HK-2 (cell line): ENCODE measurements around the gene CUX1.
"Not testable (repeated sequence)": the region's sequence is repeated elsewhere in the genome, so short reads cannot be mapped to it uniquely, and the experiment has no call there.

Experiments
- DNase-seq: peaks from one replicate; pipeline ENCODE4 v3.0.0-alpha.2; 2018; ENCODE audit not compliant: unreplicated experiment

Gene CUX1

DNA sequence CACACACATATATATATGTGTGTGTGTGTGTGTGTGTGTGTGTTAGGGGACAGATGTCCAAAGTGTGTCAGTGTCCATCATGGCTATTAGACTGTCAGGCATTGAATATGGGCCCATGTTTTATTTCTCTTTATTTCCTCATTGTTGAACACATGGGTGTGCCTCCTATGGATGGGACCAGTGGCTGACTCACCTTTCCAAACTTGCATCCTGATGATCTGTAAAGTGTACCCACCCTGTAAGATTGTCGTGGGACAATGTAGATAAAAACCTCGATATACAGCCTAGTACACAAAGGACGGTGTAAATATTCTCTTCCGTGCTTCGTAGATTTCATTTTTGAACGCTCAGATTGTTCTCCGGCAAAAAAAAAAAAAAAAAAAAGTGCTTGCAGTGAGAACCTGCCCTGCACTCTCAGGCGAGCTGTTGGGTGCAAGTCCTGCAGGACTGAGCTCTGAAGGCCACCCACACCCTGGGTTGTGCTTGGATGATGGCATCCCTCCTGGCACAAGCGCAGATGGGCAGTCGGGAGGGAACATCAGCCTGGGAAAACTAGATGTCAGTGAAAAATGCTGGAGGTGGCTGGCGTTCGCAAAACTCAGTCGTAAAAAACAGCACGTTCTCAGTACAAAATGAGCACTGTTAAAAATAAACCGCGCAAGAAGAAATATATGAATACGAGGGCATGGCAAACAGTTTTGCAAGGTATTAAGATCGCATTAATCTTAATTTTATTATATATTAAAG, 166.9 kb downstream of the CUX1 start:
- DNase-seq, result no peak

DNA sequence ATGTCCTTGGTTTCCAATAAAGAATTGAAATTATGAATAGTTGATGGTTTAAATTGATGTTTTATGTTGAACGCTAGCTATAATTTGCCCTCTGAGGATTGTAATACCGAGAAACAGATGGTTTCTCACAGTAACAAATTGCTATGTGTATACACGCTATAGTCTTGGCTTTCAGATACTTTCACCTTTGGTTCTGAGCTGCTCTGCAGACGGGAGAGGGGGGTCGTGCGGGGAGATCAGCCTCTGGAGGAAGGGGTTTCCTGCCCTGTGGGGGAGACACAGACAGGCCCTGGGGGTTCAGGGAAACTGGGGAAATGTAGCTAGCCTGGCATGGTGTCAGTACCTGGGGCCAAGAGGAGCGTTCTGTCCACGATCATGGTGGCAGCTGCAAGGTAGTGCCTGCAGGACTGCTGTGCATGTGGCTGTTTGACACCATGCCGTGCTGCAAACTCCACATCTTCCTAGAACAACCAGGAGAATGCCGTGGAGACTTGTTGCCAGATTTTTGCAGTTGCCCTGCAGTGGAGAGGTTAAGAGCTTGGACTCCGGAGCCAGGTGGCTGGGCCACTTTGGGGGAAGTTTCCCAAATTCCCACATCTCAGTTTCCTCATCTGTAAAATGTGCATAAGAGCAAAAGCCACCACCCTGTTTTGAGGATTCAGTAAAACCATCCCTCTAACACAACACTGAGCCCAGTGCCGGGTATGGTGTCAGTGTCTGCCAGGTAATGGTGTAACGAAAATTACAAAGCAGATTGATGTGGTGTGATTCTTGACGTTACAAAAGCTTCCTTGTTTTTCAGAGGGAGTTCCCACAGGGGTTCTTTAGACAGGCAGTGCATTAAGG, 167.9 kb downstream of the CUX1 start:
- no peak for DNase-seq

DNA sequence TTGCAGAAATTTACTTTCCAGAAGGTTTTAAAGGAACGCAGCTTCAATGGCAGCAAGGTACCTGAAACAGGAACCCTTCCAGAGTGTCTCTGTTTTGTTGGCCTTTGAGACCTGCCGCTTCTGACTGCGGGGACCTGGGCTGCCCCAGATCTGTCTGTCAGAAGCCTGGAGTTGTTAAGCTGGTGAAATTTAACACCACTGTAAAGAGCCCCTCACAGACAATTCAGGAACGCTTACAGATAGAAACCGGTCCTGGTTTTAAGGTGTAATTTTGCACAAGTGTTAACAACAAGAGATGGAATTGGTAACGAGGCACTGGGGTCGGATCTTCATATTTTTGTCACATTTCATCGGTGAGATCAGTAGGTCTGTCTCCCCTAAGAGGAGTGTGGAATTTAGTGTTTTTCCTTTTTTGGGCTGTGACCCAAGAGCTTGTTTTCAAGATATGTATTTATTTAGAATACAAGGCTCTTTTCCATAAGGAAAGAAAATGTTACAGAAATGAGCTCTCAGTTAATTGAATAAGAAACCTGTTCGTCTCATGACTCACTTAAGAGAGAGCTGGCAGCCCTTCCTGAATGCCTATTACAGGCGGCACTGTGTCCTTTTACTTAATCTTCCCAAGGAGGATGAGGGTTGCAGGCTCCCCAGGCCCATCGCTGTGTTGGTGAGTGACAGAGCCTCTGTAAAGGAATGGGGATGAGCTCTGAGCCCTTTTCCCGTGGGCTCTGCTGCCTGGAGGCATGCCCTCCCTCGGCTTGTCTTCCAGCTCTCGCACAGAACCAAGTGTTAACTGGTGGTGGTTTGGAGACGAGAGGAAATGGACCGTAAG, 168.7 kb downstream of the CUX1 start:
- DNase-seq, result no peak

DNA sequence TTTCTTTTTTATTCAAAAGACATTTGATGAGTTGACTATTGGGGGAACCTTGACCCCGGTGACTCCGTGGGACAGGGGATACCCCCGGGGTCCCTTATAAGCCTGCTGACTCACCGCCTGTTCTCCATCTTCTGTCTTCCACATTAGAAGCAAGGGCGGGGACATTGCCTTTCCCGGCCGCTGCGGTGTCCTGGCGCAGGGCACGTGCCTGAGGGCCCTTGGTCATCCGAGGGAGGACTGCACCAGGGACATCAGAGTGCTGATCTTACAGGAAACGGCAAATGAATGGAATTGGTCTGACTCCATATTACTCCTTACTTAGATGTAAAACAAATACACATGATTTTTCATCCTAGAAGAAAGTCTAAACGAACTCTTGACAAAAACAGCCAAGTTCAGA, 170.1 kb downstream of the CUX1 start:
- DNase-seq, result no peak

DNA sequence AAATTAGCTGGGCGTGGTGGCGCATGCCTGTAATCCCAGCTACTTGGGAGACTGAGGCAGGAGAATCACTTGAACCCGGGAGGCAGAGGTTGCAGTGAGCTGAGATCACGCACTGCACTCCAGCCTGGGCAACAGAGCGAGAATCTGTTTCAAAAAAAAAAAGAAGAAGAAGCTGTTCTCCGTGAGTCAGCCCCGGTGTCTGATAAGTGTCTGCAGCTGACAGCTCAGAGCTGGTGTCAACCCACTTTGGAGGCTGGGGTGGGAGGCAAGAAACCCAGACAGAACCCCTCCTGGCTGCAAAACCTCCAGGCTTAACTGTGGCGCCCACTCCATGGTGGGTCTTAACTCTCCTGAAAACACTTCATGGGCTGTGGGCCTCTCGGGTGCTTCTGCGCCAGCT, 170.6 kb downstream of the CUX1 start:
- not testable (repeated sequence) for DNase-seq

DNA sequence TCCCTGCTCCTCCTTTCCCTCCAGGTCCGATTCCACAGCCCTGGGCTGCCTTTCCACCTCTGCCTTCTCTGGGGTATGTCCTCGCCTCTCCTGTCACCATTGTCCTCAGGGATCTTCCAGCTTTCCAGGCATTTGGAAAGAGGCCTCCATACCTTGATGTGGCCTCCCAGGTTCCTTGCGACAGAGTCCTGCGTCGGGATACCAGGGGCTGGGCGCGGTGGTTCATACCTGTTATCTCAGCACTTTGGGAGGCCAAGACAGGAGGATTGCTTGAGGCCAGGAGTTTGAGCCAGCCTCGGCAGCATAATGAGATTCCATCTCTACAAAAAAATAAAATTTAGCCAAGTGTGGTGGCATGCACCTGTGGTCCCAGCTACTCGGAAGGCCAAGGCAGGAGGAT, 171.1 kb downstream of the CUX1 start:
- no peak for DNase-seq

DNA sequence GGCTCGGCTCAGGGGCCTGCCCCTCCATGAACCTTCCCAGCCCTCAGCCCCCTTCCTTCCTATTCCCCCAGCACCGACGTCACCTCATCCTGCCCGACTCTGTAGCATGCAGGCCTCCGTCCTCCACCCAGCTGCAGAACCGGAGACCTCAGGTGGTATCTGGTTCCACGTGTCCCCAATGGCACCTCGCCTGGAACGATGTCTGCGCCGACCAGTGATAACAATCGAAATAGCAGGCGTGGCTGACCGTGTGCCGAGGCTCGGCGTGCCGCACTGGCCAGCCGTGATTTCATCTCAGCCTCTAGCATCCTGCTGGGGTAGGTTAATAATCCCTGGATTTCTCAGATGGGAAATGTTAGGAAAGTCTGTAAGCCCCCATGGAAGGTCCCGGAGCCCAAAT, 171.7 kb downstream of the CUX1 start:
- no peak for DNase-seq

DNA sequence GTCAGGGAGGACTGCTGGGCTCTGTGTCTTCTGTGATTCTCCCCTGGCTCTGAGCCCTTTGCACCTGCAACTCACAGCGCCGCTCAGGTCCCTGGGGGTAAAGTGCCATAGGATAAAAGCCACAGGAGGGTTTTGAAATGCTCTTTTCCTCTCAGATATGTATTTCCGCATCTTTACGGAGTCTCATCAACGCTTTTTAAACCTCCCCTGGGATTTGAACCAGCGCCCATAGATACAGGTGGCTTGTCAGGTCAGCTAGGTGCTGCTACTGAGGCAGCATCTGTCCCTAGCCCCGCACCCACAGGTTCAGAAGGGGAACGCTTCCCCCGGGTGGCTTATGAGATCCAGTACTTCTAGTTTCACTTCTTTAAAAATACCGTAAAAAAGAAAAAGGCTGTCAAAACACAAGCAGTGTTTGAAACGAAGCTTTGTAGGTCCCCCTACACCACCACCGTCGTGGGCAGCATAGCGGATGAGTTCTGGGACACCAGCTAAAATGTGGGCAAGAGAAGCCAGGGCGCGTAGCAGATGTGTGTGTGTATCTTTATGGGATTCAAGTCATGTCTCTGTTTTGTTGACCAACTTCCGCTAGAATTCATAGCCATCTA, 173.5 kb downstream of the CUX1 start:
- no peak for DNase-seq

DNA sequence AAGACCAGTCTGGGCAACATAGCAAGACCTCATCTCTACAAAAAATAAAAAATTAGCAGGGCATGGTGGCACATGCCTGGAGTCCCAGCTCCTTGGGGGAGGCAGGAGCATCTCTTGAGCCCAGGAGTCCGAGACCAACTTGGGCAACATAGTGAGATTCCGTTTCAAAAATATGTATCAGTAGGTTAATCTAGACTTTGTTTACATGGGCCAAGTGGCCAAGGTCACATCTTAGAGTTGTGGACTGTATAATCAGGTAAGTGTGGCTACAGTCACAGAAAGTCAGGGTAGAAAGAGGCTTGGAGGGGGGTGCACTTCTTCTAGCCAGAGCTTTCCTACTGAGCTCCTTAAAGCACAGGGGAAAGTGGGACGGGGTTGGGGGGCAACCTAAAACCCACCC, 174.4 kb downstream of the CUX1 start:
- DNase-seq, result no peak

DNA sequence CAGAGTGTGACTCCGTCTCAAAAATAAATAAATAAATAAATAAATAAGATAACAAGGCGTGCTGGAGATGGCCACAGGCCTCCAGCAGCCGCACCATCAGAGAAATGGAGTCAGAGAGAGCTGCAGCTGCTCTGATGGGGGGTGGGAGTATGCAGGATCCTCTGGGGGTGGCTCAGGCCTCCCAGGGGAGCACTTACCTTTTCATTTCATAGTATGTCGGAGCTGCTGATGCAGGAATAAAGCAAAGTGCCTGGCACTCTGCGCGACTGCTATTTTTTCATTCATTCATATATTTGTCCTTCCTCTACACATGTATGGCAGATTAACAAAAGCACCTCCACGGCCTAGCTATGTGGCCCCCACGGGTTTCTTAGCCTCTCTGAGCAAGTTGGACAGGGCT, 175.9 kb downstream of the CUX1 start:
- no peak for DNase-seq

DNA sequence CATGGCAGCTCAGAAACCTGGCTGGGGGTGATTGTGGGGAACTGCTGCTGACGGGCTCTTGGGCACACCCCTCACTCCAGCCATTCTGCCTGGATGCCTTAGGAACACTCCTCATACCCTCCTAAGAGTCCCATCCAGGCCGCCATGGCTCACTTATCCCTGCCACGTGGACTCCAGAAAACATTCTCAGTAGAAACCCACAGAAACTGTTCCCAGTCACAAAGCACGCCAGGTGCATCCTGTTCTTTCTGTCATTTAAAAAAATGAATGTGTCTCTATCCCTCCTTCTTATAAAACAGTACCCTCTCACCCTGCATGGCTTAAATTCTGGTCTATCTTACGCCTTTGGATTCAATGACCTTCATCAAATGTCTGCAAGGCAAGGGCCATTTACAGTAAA, 177.7 kb downstream of the CUX1 start:
- no peak for DNase-seq

DNA sequence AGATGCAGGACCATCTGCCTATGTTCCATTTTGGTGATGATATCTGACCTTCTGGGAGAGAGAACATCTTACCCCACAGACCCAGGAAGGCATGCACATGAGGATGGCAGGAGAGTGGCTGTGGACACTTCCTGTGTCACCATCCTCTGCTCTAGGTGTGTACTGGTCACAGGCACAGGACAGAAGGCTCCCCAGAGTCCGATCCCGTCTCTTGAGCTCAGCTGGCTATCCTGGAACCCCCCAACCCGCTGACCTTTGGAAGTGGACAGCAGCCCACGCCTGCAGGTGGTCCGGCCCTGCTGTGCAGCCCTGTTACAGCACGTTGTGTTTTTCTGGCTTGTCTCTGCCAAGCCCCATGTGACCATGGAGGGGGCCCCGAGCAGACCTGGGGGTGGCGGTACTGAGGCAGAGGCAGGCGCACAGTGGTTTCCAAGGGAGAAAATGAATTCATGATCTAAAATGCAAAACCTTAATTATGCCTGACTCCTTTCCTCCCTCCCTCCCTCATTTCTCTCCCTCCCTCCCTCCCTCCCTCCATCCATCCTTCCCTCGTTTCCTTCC, 178.8 kb downstream of the CUX1 start:
- DNase-seq, result no peak

DNA sequence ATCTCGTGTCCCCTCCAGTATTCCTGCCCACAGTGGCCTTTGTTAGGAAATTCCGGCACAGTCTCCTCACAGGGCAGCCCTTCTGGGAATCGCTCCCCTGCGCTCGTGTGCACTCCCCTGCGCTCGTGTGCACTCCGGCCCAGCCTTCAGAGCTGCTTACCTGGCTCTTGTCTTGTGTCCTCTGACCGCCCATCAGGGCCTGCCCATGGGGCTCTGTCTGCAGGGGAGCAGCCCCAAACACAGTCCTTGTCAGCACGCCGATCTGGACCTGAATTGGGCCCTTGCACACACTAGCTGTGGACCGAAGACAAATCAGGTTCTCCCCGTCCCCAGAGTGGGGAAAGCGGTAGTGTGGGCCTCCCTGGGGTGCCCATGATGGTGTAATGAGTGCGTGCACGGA, 179.4 kb downstream of the CUX1 start:
- no peak for DNase-seq

DNA sequence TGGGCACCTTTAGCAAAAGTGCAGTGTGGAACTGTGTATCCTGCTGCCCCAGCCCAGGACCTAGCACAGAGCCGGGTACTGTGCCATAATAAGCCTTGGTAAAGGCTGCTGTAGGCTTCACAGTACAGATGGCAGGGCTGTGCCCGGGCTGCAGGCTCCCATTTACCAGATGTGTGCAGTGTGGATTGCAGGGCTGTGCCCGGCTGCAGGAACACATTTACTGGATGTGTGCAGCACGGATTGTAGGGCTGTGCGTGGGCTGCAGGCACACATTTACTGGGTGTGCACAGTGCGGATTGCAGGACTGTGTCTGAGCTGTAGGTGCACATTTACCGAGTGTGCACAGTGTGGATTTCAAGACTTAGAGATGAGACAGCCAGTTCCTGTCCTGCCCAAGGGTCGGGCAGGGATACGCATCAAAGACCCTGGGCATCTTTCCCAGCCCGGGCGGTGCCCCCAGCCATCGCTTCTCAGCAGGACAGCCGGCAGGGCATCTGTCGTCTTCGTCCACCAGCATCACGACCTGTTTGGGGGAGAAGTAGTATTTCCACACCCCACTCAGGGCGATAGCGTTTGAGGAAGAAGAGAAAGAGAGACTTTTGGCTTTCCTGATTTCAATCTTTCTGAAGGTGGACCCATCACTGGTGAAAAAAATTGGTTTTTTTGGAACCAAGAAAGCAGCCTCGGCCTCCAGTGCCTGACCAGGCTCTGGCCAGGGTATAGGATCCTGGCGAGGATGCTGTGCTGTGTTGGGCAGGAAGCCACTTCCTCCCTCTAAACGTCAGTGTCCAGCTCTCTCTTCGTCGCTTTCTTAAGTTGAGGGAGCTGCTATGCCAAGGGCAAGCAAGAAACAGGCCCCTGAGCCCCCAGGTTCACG, 180.8 kb downstream of the CUX1 start:
- DNase-seq, result no peak

DNA sequence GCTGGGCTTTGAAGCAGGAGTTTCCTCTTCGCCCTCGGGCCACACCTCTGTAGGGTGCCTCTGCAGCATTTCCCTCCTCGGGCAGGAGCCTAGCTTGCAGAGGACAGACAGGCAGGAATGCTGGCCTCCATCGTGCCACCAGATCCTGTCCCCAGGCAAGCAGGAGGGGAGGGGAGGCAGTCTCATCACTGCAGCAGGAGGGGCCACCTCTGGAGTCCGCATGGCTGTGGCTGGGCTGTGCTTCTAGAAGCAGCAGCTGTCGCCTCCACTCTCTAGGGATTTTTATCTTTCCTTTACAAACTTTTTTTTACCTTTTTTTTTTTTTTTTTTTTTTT, 181.4 kb downstream of the CUX1 start:
- DNase-seq, result no peak

DNA sequence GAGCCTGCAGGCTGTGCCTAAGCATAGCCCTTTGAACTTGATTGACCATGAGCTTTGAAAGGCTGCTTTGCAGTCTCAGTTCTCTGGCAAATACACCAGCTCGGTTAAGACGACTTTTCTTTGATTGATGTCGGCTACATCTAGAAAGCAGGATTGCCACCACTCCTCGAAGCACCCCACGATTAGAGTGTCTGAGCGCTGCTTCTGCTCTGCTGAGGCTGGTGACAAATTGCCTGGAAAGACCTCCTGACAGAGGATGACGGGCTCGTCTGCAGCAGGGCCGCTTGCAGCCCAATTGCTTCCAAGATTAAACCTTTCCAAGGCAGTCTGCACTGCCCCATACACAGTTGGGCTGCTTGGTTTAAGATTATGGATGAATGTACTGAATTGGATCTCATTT, 182.0 kb downstream of the CUX1 start:
- no peak for DNase-seq

DNA sequence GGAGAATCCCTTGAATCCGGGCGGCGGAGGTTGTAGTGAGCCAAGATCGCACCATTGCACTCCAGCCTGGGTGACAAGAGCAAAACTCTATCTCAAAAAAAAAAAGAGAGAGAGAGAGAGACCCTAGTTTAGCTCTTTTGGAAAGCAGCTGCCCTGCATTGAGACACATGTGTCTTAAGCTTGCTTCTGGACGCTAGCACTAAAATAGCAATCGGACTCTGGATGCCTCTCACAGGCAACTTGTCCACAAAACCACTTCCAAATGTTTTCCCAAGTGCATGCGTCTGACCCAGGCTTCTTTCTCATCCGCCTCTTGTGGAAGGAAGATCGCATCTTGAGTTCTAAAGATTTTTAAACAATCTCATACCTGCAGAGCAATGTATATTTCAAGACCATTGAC, 182.7 kb downstream of the CUX1 start:
- no peak for DNase-seq

DNA sequence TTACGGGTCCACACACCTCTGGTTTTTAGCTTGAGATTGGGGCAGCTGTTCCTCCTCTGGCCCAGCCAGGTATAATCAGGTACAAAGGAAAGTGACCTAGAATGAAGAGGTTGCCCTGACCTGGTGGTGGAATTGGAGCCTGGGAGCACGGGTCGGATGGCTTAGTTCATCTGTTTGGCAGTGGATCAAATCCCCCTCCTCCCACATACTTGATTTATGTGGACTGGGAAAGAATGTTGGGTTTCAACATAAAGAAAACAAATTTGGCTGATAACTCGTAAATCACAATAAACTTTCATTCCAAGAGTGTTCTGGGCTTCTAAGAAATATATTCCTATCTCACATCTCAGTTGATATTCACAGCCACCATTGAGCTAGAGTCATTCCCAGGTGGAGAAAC, 186.8 kb downstream of the CUX1 start:
- DNase-seq, result no peak

DNA sequence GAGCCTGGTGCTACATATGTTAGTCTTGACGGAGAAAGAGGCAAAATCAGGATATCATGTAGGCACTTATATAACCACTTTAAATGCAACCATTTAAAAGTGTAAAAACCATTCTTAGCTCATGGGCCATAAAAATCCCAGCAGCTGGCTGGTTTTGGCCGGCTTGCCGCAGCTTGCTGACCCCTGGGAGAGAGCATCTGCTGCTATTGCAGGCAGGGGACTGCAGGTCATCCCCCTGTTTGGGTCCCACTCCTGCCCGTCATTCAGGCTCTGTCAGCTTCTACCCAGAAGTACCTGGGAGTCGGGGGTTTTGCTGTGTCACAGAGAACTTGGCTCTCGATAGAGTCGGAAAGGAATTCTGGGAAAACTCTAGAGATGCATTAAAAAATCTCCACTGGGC, 187.4 kb downstream of the CUX1 start:
- no peak for DNase-seq

DNA sequence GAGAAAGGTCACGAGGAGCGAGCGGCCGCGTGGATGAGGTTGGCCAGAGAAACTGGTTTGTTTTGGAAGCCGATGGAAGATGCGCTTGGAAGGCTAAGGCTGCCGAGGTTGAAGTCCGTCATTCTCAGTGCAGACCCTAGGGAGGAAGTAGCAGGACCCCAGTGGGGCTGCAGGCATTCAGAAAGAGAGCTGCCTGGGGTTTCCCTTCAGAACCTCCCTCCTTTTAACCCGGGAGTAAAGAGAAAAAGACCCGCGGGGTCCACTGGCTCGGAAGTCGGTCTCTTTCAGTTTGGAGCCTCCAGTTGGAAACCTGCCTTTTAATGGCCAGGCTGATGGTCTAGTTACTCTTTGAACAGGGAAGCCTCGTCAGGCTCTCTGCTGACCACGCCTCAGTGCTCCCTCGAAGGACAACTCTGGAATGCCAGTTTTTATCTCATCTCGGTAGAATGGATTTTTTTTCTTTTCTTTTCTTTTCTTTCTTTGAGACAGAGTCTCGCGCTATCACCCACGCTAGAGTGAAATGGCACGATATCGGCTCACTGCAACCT, 188.6 kb downstream of the CUX1 start:
- DNase-seq, result no peak

DNA sequence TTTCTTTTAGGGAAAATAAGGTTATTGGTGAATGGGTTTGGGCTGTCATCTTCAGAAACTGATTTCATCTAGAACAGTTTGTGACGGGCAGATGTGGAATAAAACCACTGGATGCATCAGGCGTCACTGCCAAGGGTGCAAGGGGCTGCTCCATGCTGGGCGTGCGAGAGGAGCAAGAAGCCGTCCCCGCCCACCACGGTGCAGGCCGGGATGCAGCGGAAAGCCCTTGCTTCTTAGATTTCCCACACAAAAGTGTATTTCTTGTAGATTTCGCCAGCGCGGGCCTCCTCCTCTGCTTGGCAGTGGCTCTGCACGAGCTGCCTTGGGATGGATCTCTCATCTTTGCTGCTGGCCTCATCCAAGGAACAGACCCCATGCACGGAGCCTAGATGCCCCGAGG, 189.3 kb downstream of the CUX1 start:
- no peak for DNase-seq
